ENCODE measurements around the gene IGSF21. TPM values are rescaled to one million over a fixed set of nuclear protein-coding genes. Genes with fewer than 3 reads are reported as not detected.

Gene IGSF21
- total and polyA plus RNA-seq, 12 donors: 0.18 to 16.4 (median 7.0) TPM

GRCh38 chr1:18245647-18246046 is 138.0 kb downstream of the IGSF21 start:
- no peak overlapping the region for H3K27ac ChIP-seq
- no peaks in the 10 kb centered on the region for H3K27me3 ChIP-seq
- intact Hi-C loops (cut with DNase I): no loop called here
- WGBS, 4 donors: 23 to 64% (median 57%) methylated on average over 1 of the region's 1 CpG
- TF ChIP-seq POLR2A (IDR thresholded peaks at IDR 0.05): no peak
- no peak for TF ChIP-seq CTCF (IDR thresholded peaks at IDR 0.05)
- no peak for DNase-seq
- H3K36me3 ChIP-seq (replicated peaks in 1 of 2): no peaks in the 10 kb centered on the region
- H3K4me1 ChIP-seq (replicated peaks in 1 of 2): no peaks in the 10 kb centered on the region
- no peak overlapping the region for H3K4me3 ChIP-seq
- H3K9me3 ChIP-seq (replicated peaks in 1 of 3): no peaks in the 10 kb centered on the region

GRCh38 chr1:18246543-18246942 is 138.9 kb downstream of the IGSF21 start:
- WGBS, 4 donors: 78 to 85% (median 83%) methylated on average over 5 to 6 of the region's 6 CpGs
- intact Hi-C loops (cut with DNase I): no loop called here
- TF ChIP-seq POLR2A (IDR thresholded peaks at IDR 0.05): no peak
- no peak for TF ChIP-seq CTCF (IDR thresholded peaks at IDR 0.05)
- Histone ChIP-seq H3K36me3 (replicated peaks in 1 of 2) (no peaks in the 10 kb centered on the region), H3K4me3 (no peak overlapping the region), H3K9me3 (replicated peaks in 1 of 3) (no peaks in the 10 kb centered on the region), H3K27ac (no peak overlapping the region), H3K27me3 (no peaks in the 10 kb centered on the region), H3K4me1 (replicated peaks in 1 of 2) (no peaks in the 10 kb centered on the region)
- no peak for DNase-seq

- Histone ChIP-seq H3K36me3 (replicated peaks in 1 of 2) (no peaks in the 10 kb centered on the region), H3K4me3 (no peak overlapping the region), H3K27ac (no peak overlapping the region), H3K4me1 (replicated peaks in 1 of 2) (no peaks in the 10 kb centered on the region), H3K27me3 (no peaks in the 10 kb centered on the region), H3K9me3 (replicated peaks in 1 of 3) (no peaks in the 10 kb centered on the region)
- intact Hi-C loops (cut with DNase I): no loop called here
- 44 to 75% (median 52%) methylated on average over 4 of the region's 4 CpGs for WGBS, 4 donors
- TF ChIP-seq CTCF (IDR thresholded peaks at IDR 0.05): no peak
- DNase-seq: no peak
Measured at GRCh38 chr1:18247151-18247550, 139.6 kb downstream of the IGSF21 start.

- no peak for TF ChIP-seq POLR2A (IDR thresholded peaks at IDR 0.05)
- TF ChIP-seq CTCF (IDR thresholded peaks at IDR 0.05): no peak
- Histone ChIP-seq H3K9me3 (replicated peaks in 1 of 3) (no peaks in the 10 kb centered on the region), H3K4me1 (replicated peaks in 1 of 2) (no peaks in the 10 kb centered on the region), H3K36me3 (replicated peaks in 1 of 2) (no peaks in the 10 kb centered on the region), H3K27me3 (no peaks in the 10 kb centered on the region), H3K27ac (no peak overlapping the region), H3K4me3 (no peak overlapping the region)
- no peak for DNase-seq
- WGBS, 4 donors: 42 to 63% (median 50%) methylated on average over 3 of the region's 3 CpGs
- intact Hi-C loops (cut with DNase I): no loop called here
Measured at GRCh38 chr1:18249631-18250030, 142.0 kb downstream of the IGSF21 start.
